ENCODE results near the gene ALG1L2.
A peak's percentile ranks its signal among the peaks of the same experiment; 100 is the strongest.
"Not testable (repeated sequence)": the region's sequence is repeated elsewhere in the genome, so short reads cannot be mapped to it uniquely, and the experiment has no call there.

ALG1L2 gene

DNA sequence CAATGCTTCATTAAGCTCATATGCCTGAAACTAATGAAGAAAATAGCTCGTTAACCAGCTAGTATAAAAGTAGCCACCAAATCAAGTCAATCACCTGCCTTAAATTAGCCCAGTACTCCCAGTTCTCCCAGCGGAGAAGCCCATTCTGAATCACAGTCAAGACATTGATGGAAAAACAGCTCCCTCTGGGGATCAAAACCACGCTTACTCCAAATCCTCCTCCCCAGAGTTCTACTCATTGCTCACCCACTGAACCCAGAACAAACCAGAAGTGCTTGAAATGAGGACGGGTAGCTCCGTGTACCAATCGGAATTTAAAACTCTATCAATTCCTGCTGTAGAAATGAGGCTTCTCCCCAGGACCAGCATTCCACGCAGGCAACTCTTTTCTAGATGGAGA lies 54.7 kb downstream of the ALG1L2 start:
- DNase-seq, result not testable (repeated sequence)

DNA sequence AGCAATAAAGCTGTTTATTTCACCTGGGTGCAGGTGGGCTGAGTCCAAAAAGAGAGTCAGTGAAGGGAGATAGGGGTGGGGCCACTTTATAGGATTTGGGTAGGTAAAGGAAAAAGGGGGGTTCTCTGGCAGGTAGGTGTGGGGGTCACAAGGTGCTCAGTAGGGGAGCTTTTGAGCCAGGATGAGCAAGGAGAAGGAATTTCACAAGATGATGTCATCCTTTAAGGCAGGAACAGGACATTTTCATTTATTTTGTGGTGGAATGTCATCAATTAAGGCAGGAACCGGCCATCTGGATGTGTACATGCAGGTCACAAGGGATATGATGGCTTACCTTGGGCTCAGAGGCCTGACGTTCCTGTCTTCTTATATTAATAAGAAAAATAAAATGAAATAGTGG lies 56.1 kb downstream of the ALG1L2 start:
- not testable (repeated sequence) for DNase-seq

DNA sequence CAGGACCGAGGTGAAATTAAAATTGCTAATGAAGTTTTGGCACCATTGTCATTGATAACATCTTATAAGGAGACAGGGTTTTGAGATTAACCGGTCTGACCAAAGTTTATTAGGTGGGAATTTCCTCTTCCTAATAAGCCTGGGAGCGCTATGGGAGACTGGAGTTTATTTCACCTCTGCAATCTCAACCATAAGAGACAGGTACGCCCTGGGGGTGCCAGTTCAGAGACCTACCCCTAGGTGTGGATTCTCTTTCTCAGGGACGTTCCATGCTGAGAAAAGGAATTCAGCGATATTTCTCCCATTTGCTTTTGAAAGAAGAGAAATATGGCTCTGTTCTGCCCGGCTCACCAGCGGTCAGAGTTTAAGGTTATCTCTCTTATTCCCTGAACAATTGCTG lies 57.4 kb downstream of the ALG1L2 start:
- DNase-seq, result not testable (repeated sequence)

DNA sequence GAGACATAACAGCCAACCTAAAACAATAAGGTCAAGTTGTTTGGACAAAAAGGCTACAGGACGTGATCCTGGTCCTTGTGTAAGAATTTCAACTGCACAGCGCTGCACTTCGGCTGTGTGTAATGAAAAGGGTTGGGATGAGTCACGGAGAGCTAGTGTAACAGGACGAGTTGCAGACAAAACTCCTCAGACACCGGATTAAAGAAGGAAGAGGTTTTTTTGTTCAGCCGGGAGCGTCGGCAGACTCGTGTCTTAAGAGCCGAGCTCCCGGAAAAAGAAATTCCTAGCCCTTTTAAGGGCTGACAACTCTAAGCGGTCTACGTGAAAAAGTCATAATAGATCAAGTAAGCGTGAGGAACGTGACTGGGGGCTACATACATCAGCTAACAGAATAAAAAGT lies 59.1 kb downstream of the ALG1L2 start:
- DNase-seq, result not testable (repeated sequence)

DNA sequence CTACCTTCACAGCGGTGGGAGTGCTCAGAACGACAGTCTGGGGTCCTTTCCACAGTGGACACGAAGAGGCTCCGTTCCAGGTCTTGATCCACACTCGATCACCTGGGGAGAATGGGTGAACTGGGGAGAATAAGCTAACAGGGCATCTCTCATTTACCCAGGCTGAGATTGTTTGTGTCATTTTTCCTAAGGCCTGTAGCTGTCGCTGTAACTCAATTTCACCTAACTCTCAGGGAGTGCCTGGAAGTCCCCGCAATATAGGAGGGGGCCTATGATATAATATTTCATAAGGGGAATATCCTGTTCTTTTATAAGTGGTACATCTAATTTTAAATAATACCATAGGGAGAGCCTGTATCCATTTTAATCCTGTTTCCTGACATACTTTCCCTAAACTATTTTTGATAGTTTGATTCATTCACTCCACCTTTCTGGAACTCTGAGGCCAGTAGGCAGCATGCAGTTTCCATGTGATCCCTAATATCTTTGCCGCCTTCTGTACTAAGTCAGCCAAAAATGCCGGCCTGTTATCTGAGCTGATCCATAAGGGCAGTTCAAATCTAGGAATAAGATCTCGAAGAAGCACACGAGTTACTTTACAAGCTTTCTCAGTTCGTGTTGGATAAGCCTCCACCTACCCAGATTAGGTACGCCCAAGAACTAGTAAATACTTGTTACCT lies 62.2 kb downstream of the ALG1L2 start:
- not testable (repeated sequence) for DNase-seq

DNA sequence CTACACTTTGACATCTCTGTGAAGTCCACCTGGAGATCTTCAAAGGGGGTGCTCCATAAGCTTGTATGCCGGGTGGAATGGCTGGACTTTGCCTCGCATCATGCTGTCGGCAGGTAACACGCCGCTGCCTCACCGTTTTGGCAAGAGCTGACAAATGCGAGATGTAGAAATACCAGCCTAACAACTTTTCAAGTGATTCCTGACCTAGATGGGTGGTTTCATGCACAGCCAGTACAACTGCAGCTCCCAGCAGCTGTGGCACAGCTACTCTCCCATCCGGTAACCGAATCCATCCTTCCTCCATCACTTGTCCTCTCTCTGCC lies 62.7 kb downstream of the ALG1L2 start:
- DNase-seq, result peak in 1 of 2 experiments; percentile 24

DNA sequence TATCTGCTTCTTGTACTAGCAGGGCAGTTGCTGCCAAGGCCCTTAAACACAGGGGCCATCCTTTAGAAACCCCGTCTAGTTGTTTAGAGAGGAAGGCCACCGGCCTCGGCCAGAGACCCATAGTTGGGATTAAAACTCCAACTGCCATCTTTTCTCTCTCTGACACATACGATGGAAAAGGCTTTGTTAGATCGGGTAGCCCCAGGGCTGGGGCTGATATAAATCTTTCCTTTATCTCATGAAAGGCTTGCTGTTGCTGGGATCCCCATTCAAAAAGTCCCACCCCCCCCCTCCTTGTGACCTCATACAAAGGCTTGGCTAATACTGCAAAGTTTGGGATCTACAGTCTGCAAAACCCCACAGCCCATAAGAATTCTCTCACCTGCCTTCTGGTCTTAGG lies 63.8 kb downstream of the ALG1L2 start:
- DNase-seq, result not testable (repeated sequence)

DNA sequence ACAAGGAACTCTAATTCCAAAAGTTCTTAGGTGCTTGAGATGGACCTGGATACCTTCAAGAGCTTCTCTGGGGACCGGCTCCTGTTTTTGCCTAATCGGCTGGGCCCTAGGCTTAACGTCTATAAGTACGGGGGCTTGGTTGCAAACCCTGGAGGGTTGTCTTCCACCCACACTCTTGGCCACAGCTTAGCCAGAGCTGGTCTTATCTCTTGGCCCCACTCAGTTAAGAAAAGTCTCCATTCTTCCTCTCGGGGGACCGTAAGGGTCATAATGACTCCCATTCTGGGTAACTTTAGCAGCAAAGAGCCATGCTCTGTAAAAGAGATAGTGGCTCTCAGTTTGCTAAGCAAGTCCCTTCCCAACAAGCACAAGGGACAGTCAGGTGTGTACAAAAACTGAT lies 64.8 kb downstream of the ALG1L2 start:
- not testable (repeated sequence) for DNase-seq

Measured in NCI-H526 (cell line).